HG02678 (cell line): ENCODE measurements around the gene SNIP1.
"Not testable (repeated sequence)": the region's sequence is repeated elsewhere in the genome, so short reads cannot be mapped to it uniquely, and the experiment has no call there.

ENCODE experiments used
- ATAC-seq: cut with Tn5 transposase; IDR thresholded peaks from one replicate; pipeline ENCODE4 v1.9.1; 2021; ENCODE audit warnings: mild to moderate bottlenecking, moderate library complexity; ENCODE audit not compliant: unreplicated experiment

Gene SNIP1

DNA sequence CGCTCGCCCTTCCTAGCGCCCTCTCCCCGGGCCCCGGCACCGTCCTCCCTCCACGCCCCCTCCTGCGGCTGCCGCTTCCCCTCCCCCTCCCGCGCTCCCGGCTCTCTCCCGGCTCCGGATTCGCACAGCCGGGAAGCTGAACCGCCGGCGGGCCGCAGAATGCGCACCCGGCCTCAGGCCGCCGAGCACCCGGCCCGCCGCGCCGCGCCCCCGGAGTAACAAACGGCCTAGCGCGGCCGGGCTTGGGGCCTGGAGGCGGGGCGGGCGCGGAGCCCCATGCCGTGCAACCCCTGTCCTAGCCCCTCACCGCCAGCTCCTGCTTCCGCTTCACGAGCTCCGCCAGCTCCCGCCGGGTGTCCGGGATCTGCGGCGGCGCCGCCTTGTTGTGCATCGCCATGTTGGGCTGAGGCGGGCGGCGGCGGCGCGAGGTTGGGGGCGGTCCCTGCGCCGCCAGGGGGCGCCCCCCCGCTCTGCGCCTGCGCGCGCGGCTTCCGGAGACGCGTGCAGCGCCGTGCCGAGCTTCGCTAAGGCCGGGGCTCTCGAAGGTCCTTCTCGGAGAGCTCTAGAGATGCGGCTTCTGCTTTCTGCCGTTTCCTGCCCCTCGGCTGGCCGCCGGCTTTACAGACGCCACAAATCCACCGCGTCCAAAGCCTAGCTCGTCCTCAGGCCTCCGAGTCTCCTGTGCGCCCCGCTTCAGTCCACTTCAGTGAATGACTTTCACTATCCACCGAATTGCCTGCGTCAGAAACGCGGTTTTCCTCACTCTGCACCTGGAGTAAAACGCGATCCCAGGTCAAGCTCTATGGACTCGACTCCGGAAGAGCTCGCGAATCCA, 39.5 kb downstream of the SNIP1 start, which contains the start of gene MEAF6:
Gene MEAF6, minus strand, starts transcription at position 417 of the 835 bp plus-strand sequence. Its CDS starts 20 bp downstream, at position 397.
- peak; percentile 93 for ATAC-seq

DNA sequence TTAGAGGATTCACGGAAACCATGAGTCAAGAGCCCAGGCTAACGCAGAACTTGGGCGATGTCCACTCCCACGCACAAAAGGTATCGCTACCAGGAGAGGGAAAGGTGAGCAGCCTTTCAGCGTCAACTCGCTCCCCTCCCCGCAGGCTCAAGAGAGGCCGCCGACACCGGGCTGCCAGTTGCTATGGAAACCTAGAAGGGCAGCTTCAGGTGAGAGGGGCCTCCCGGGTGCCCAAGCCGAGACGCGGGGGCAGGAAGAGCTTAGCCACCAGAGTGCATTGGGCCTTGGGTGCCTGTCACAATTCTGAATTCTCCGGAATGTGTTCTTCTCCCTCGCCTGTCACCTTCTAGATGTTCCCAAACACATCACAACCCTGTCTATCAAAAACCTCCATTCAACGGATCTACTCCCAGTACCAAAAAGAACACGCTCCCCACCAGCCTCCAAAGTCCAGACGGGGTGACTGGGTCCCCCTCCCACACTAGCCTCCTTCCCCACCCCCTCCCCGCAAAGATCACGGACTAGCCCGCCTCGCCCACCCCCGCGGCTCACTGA, 40.2 kb downstream of the SNIP1 start:
- ATAC-seq, result no peak

DNA sequence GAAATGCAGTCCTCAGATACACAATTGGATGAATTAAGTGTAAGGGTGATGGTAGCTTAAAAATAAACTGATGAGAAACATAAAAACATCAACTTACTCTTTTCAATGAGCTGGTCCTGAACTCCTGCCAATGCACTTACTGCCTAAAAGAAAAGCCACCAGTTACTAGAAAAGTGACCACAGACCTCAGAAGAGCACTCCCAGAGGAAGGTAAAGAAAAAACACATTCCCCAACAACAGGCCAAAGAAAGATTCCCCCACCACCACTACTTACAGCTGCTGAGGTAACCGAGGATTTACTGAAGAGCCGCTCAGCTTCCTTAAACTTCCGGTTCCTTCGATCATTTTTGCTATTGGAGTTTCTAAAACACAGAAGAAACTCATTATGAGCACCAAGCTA, 44.9 kb downstream of the SNIP1 start:
- no peak for ATAC-seq

DNA sequence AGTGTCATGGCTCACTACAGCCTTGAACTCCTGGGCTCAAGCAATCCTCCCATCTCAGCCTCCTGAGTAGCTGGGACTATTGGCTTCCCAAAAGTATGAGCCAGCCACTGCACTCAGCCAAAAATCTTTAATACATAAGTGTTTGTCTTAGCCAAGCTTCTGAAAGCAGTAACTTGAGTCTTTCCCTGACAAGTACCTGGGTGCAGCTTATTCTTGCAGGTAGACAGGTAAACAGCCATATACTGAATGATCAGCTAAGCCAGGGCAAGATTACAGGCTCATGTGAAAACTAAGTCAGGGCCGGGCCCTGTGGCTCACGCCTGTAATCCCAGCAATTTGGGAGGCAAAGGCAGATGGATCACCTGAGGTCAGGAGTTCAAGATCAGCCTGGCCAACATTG, 47.4 kb downstream of the SNIP1 start:
- no peak for ATAC-seq

DNA sequence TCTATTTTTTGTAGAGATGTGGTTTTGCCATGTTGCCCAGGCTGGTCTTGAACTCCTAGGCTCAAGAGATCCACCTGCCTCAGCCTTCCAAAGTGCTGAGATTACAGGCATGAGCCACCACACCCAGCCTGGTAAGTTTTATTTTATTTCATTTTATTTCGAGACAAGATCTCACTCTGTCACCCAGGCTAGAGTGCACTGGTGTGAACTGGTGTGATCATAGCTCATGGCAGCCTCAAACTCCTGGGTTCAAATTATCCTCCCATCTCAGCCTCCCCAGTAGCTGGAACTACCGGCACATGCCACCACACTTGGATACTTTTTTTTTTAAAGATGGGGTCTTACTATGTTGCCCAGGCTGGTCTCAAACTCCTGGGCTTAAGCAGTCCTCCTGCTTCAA, 51.3 kb downstream of the SNIP1 start:
- ATAC-seq, result not testable (repeated sequence)

DNA sequence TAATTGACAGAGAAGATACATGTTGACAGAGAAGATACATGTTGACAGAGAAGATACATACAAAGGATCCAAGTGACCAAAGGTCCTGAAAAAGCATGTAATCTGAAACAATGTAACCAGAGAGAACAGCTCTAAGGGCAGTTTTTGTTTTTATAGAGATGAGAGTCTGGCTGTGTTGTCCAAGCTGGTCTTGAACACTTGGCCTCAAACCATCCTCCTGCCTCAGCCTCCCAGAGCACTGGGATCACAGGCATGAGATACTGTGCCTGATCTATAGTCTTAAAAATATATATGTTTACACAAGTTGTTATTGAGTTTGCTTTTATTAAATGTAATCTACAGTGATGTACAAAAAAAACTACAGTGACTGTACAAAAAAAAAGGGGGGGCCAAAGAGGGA, 52.0 kb downstream of the SNIP1 start:
- no peak for ATAC-seq

DNA sequence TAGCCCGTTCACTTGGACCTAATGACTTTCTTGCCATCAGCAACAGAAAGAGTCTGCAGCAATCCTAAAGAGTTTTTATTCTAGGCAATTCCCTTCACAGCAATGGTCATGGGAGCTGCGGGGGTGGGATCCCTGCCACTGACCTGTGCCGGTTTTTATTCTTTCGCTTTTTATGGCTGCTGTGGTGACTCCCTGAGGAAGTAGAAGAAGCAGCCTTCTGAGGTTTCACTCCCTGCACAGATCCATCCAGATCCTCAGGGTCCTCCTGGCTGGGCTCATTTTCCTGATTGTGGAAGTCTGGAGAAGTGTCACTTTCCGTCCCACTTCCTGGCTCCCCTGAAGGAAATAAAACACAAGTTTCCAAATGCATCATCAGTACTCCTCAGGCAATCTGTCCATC, 52.4 kb downstream of the SNIP1 start:
- no peak for ATAC-seq

DNA sequence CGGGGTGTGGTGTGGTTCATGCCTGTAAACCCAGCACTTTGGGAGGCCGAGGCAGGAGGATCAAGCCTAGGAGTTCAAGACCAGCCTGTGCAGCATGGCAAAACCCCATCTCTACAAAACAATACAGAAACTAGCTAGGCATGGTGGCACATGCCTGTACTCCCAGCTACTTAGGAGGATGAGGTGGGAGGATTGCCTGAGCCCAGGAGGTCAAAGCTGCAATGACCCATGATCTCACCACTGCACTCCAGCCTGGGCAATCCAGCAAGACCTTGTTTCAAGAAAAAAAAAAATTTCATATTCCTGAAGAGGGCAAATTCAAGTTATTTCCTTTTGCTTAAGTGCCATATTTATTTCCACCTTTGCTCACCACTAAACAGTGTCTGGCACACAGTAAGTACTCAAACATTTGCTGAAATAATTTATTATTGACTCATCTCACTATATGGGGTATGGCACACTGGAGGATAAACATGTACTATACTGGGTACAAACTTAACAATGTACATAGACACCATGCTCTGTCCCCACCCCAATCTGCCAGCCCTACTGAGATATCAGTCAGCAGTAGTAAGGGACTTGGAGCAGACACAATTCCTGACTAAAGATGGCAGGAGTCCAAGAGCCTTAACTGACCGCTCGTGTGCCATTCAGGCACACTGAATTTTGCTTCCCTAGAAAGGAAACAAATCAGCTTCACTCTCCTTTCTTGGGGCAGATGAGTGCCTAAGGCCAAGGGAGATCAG, 55.0 kb downstream of the SNIP1 start:
- no peak for ATAC-seq

DNA sequence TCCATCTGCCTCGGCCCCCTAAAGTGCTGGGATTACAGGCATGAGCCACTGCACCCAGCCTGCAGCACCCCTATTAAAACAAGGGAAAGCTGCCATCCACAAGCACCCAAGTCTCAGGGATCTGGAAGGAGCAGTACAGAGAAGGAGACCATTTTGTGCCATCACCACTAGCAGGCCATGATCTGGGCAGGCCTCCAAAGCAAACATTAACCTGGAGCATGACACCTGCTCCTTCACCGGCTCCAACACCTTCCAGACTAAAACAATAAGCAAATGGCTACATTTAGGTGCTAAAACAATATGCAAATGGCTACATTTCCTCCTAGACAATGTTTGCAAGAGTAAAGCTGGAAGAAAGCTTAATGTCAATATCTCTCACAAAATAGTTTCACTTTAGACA, 56.3 kb downstream of the SNIP1 start:
- no peak for ATAC-seq

DNA sequence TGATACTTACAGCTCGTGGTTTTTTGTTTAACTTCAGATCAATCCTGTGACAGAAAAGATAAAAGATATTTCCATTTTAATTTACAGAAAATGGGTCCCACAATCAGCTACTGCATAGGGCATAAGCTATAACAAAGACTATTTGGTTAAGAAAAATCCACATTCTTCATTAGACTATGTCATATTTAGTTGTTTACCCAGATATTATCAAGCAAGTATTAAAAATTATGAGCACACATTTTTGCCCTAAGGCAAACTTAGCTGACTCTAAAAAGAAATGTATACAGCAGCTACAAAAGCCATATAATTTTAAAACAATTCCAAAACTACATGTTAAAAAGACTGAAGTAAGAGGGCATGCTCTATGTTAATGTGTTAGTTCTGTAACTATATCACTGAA, 58.2 kb downstream of the SNIP1 start:
- ATAC-seq, result no peak

DNA sequence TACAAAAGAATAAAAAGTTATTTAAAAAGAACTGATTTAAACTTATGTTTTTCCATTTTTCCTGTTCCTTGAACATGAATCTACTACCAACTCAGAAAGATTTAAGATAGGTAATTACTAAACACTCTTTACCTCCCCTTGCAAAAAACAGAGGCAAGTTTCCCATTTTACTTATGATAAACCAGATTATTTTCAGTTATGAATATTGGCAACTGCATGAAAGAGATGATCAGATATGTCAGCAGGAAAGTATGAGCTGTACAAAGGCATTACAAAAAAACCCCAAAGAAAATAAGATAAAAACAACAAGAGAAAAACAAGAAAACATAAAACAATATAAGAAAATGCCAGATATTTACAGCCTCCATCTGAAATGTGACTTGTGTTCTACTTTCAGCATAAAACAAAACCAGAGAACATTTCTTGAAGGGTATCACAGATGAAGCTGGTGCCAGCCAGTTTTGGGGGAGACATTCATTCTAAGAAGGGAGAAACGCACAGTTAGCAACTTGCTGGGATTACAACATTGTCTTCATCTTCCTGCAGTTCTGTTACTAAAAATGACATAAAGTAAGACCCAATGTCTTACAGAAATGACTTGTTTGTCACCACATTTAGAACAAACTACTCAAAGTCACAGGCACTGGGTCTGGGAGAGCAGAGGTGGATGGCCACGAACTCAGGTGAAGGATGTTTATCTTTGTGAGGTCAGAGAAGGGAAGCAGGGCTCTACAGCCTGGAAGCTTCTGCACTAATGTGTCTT, 60.6 kb downstream of the SNIP1 start:
- no peak for ATAC-seq

DNA sequence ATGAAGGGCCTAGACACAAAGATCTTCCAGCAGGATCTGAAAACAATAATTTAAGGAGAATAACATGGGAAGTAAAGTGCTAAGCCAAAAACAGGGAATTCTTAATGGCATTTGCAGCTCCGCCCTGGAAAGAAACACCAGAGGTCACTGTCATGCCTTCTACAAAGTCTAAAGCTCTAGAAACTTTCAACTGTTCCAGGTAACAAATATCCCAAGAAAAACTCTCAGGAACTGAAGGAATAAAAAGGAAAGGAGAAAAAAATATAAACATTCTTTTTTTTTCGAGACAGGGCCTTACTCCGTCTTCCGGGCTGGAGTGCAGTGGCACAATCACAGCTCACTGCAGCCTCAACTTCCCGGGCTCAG, 66.5 kb downstream of the SNIP1 start:
- ATAC-seq, result no peak

DNA sequence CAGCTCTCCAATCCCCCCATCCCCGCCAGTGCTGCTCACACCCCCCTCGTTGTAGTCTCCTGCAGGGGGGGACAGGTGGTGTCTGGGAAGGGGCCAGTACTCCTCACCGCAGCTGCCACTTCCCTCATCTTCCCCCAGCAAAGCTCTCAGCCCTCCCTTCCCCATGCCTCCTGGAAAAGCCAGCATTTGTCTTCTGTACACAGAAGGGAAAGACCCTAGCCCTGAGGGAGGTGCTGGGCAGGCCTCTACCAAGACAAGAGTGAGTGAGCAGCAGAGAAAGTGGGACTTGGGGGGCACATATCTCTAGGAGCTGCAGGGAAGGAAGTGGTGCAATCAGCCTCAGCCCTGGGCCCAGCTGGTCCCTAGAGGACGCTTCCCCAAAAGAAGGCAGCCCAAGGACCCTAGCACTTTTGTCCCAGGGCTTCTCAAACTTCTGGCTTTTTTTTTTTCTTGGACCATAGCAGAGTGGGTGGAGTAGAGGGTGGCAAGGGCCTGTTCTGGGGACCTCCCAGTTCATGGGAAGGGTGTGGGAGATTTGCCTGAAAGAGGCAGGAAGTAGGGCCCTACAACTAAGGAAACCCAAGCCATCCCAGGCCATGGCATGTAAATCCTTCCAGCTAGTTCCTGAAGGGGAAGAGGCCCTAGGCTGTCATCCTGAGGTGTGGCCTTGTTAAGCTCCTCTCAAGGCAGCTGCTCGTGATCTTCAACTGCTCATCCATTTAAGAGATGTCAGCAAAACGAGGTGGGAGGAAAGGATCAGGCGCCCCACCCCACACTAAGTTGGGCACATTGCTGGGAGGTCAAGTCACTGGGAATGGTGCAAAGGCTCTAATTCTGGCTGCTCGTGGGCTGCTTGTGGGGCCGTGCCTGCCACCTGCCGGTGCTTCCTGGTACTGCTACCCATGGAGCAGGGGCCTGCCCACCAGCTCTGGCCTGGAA, 67.1 kb downstream of the SNIP1 start:
- no peak for ATAC-seq

DNA sequence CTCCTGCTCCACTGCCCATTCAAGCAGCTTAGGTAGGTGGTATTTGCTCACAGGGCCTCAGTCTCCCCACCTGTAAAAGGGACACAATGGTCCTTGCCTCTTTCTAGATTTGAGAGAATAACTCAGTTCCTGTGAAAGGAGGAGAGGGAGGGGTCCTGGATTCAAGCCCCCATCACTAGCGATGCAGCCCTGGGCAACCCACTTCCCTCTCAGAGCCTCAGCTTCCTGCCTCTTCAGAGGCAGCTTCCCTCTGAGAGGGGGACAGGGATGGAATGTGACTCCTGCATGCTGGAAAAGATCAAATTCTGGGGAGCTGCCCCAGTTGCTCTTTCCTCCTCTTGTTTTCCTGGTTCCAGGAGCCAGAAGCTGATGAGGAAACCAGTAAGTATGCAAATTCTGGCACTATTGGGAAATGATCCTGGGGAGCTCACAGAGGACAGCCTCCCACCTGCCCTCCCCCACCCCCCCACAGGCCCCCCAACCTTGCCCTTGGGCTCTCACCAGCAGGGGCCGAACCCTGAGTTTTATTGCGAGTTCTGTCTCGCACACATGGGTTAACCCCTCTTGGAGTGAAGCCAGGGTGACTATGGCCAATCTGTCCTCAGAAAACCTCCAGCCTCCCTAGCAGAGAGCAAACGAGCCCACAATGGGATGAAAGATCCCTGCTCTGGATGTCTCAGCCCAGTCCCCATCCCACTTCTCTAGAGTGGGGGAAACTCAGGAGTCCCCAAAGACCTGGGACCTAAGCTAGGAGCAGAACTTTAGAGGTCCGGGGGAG, 68.0 kb downstream of the SNIP1 start:
- ATAC-seq, result no peak
